GM23248 (cell line): Measurements from ENCODE around the gene MON1A.

Experiments
- EZH2 ChIP-seq: fragments of 200-600 bp; sonication (generic); IDR thresholded peaks from 2 replicates; pipeline ENCODE4 v1.6.1; 2018; ENCODE audit warnings: antibody characterized with exemption, mild to moderate bottlenecking; ENCODE audit not compliant: insufficient read depth, poor library complexity, severe bottlenecking
- EZH2phosphoT487 ChIP-seq: fragments of 200-600 bp; sonication (generic); IDR thresholded peaks from 2 replicates; pipeline ENCODE4 v1.6.1; 2018; ENCODE audit warnings: antibody characterized with exemption, moderate library complexity, mild to moderate bottlenecking, low read depth; ENCODE audit not compliant: insufficient read depth

GRCh38 chr3:49924683-49925082 is 4.9 kb downstream of the MON1A start:
- TF ChIP-seq EZH2phosphoT487 (no peak), EZH2 (no peak)
